Measurements from ENCODE around the gene CCL2.
"Not testable (repeated sequence)": the region's sequence is repeated elsewhere in the genome, so short reads cannot be mapped to it uniquely, and the experiment has no call there.

CCL2 gene

GRCh38 chr17:34254651-34255380 lies at the start of gene CCL2:
Gene CCL2, plus strand, starts transcription at chr17:34255285. Its CDS starts 65 bp downstream, at chr17:34255350.
- DNase-seq (ENCODE audit: low read depth) = no peak

DNA sequence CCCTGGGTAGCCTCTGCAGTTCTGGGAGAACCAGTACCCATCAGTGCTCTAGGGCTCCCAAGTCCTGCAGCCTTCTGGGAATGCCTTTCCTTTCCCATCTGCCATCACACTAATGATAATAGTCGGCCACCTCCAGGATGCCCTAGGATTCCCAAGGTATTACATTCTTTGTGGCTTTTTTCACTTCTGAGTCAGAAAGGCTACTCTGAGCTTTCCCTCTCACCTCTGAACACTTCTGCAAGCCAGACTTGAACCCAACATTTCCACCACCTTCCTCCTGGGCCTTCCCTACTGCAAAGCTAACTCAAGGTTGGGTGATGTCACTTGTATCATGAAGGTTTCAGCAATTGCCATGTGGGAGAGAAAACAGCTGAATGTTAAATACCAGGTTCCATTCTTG lies 49.7 kb upstream of the CCL2 start:
- no peak for DNase-seq (ENCODE audit: low read depth)

- DNase-seq (ENCODE audit: low read depth) = no peak
These were observed 48.5 kb upstream of the CCL2 start for GRCh38 chr17:34206569-34206968.

DNA sequence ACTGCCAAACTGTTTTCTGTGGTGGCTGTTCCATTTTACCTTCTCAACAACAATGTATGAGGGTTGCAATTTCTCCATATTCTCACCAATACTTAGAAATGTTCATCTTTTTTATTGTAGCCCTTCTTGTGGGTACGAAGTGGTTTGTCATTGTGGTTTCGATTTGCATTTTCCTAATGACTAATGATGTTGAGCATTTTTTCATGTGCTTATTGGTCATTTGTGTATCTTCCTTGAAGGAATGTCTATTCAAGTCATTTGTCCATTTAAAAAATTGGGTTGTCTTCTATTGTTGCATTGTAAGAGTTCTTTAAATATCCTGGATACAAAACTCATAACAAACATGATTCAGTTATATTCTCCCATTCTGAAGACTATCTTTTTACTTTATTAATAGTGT lies 47.5 kb upstream of the CCL2 start:
- DNase-seq (ENCODE audit: low read depth) = no peak

- DNase-seq (ENCODE audit: low read depth) = no peak
These were observed 36.3 kb upstream of the CCL2 start for GRCh38 chr17:34218748-34219147.

DNA sequence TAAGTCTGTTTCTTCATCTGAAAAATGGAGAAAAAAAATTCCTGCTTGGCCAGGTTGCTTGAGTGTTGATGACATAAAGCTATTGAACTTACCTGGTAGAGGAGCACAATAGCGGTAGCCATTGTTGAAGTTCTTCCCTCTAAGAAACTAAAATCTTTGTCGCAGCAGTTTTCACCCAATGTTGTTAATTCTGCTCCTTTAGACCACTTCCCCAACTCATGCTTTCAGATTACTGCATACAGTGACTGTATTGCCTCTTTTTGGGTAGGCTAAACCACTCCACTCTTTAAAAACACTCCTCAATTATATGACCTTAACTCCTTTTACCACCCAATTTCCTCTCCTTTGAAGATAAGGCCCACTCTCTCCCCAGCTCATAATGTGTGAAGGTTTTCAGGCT lies 35.7 kb upstream of the CCL2 start:
- DNase-seq (ENCODE audit: low read depth) = no peak

DNA sequence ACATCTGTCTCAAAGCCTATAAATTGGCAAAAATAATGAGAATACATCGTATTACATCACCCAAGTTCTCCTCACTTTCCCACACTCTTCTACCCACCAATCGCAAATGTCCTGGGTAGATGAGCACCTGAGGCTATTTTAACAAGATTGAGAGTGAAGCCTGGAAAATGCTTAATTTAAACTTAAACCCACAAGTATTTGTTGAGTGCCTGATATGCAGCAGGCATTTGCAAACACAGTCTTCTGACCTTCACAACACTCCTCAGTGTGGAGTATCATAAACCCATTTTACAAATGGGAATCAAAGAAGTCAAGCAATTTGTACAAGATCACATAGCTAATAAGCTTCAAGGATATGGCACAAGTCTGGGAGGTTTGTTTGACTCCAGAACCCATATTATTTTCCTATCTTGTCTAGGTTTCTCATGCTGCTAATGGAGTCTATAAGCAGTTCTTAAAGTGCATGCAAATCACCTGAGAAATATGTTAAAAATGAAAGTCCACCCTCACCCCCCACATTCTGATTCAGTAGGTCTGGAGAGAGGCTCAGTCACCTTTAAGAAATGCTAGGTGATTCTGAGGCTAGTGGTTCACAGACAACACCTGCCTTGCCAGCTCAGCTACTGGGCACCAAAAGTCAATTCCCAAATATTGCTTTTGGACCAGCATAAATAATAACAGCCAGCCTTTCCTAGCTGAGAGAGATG lies 34.9 kb upstream of the CCL2 start:
- DNase-seq (ENCODE audit: low read depth) = no peak

DNA sequence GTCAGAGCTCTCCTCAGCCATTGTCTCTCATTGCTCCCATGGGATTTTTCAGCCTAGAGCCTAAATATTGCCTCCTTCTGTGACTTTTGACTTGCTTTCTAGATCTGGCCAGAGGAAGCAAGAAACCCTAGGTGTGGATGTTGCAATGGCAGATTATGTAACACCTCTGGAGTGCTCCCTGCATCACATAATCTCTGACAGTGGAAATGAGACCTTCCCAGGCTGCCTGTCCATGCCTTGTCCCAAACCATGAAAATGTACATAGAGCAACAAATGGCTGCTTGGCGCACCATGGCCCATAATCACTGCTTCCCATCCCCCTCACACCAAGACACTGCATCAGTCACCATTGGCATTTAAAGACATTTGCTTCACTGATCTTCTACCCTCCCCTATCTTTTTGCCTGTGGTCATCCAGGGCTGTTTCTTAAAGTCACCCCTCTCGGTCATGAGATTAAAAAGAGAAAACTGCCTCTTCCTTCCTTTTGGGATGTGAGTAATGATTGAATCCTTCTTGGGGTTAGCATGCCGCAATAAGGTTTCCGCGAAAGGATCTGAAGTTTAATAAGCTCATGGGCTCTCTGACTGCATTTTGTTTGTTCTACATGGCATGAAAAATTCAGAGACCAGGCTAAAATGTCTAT lies 34.2 kb upstream of the CCL2 start:
- no peak for DNase-seq (ENCODE audit: low read depth)

GRCh38 chr17:34221411-34221810 lies 33.7 kb upstream of the CCL2 start:
- no peak for DNase-seq (ENCODE audit: low read depth)

DNA sequence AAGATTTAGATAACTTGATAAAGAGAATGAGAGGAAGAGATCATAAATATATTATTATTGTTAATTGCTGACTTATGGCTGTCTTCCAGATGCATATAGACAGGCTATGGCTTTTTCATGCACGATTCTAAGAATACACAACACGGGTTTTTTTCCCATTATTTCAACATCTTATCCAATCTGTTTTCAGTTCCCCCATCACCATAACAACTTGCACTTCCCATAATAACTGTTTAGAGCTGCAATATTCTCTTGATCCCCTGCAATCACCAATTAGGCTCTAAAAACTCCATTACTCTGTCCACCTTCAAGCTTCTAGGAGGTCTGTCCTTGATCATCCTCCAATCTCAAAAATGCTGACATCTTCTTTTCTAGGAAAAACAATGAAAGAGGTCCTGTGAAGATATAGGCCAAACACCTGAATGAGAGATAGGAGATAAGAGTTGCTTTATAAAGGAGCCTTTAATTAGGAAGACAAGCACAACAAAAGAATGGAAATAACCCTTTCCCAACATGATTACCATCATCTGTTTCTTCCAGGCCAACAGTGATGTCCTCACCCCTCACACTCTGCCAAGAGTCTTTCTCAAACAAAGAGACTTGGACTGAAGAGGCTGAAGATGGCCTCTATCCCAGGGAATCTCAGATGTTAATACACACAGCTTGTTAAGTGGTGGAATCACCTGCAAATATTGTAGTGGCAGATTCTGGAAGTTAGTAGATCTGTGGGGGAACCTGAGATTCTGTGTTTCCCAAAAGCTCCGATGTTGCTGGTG lies 32.2 kb upstream of the CCL2 start:
- no peak for DNase-seq (ENCODE audit: low read depth)

DNA sequence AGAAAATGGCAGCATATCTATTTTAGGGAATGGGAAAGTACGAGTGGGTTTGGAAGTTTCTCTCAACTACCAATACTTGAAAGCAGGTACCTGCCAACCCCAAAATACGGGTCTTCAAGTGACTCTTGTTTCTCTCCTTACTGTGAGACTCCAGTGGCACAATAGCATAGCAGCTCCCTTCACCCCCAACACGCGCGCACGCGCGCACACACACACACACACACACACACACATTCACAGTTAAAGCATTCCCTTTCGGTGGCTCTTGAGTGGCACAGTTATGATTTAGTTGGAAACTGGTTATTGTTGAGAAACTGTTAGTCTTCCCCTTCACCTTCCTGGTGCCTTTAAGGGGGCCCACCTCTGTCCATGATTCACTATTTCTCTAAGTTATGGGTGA lies 30.0 kb upstream of the CCL2 start:
- no peak for DNase-seq (ENCODE audit: low read depth)

- DNase-seq (ENCODE audit: low read depth) = no peak
These were observed 28.9 kb upstream of the CCL2 start for GRCh38 chr17:34226011-34226743.

DNA sequence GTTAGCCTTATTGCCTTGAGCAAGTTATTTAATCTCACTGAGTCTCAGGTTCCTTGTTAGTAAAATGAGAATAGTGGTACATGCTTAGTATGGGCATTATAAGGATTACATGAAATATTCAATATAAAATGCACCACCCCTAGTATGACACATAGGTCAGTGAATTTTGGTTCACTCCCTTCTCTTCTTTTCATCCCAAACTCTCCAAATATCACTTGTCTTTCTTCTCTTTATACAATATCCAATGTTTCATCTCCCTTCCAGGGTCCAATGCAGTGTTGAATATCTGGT lies 28.4 kb upstream of the CCL2 start:
- DNase-seq (ENCODE audit: low read depth) = no peak

DNA sequence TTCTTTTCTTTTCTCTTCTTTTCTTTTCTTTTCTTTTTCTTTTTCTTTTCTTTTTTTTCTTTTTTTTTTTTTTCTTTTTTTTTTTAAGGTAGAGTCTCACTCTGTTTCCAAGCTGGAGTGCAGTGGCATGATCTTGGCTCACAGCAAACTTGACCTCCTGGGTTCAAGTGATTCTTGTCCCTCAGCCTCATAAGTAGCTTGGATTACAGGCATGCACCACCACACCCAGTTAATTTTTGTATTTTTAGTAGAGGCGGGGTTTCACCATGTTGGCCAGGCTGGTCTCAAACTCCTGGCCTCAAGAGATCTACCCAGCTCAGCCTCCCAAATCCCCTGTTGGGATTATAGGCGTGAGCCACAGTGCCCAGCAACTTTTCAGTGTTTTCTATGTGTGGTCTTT lies 27.8 kb upstream of the CCL2 start:
- DNase-seq (ENCODE audit: low read depth) = not testable (repeated sequence)

- no peak for DNase-seq (ENCODE audit: low read depth)
These were observed 27.4 kb upstream of the CCL2 start for GRCh38 chr17:34227707-34228106.

DNA sequence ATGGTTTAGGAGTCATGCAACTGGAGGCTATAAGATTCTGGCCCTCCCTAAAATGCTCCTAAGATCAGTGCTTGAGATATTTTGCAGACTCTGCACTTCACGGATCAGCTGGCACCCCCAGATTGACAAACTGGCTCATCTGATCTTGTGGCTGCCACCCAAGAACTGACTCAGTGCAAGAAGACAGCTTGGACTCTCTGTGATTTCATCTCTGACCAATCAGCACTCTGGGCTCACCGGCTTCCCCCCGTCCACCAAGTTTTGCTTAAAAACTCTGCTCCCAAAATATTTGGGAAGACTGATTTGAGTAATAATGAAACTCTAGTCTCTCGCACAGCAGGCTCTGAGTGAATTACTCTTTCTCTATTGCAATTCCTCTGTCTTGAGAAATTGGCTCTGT lies 26.3 kb upstream of the CCL2 start:
- no peak for DNase-seq (ENCODE audit: low read depth)

GRCh38 chr17:34230342-34230741 lies 24.7 kb upstream of the CCL2 start:
- DNase-seq (ENCODE audit: low read depth) = no peak

DNA sequence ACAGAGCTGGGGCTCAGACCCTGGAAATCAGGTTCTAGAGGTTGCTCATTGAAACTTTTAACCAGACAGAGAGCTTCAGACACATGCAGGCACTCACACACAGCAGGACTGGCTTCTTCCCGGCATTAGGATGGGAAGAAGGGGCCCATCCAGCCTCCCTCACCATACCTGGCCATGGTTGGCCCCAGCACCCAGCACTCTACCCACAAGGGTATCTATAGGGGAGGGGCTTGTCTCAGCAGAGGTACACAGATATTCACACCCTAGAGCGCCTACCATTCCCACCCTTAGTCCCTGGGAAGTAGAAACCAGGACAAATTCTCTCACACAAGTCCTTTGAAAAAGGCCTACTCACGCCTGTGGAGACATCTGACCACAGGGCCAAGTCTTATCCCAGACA lies 20.5 kb upstream of the CCL2 start:
- no peak for DNase-seq (ENCODE audit: low read depth)

GRCh38 chr17:34235389-34236028 lies 19.6 kb upstream of the CCL2 start:
- no peak for DNase-seq (ENCODE audit: low read depth)

GRCh38 chr17:34236281-34236892 lies 18.7 kb upstream of the CCL2 start:
- DNase-seq (ENCODE audit: low read depth) = no peak

GRCh38 chr17:34237458-34237857 lies 17.6 kb upstream of the CCL2 start:
- no peak for DNase-seq (ENCODE audit: low read depth)
